DOHH2 (cell line): Measurements from ENCODE around the gene AFMID.
A peak's percentile ranks its signal among the peaks of the same experiment; 100 is the strongest.

Experiments
- EZH2phosphoT487 ChIP-seq: fragments of 200-600 bp; sonication (generic); IDR thresholded peaks from 2 replicates; pipeline ENCODE4 v1.6.1; 2017; ENCODE audit warnings: borderline replicate concordance, mild to moderate bottlenecking, antibody characterized with exemption, low read length, moderate library complexity, mixed read lengths
- TF ChIP-seq, protein P1 (sequence below): fragments of 200-600 bp; sonication (generic); IDR thresholded peaks from one replicate; pipeline ENCODE4 v1.5.1; 2014; ENCODE audit warnings: antibody characterized with exemption, mild to moderate bottlenecking, low read depth, low read length; ENCODE audit not compliant: poor library complexity, severe bottlenecking

DNA sequence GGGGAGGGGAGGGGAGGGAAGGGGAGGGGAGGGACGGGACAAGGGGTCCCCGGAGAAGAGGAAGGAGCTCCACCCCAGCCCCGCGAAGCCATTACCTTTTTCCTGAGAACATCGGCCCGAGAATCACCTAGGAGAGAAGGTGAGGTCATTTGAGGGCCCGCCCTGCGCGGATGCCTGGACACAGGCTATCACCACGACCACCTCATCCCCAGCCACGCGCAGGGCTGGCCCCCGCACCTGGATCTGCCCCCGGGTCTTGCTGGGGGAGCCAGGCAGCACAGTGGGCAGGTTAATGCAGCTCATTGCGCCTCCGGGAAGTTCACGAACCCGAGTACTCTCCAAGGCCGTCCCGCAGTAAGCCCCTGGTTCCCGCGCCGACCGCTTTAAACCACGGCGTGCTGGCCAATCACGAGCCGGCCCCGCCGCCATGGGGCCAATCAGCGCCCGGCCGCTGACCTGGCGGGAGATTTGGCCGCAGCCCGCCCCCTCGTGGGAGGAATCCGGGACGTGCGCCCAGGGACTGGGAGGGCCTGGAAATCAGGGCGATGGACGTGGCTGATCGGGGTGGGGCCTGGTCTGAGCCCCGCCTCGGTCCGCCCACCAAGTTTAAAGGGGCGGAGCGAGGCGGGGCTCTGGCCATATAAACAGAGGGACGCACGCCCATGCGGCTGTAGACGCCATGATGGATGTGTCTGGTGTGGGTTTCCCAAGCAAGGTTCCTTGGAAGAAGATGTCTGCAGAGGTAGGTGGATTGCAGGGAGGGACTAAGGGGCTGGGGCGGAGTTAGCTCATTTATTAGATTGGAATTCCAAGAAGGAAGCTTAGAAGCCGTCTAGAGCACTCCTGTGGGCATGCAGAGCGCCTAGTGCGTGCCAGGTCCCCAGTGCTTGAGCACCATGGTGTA is at the start of gene AFMID, which contains the start of gene TK1:
- TF ChIP-seq, protein P1, sequence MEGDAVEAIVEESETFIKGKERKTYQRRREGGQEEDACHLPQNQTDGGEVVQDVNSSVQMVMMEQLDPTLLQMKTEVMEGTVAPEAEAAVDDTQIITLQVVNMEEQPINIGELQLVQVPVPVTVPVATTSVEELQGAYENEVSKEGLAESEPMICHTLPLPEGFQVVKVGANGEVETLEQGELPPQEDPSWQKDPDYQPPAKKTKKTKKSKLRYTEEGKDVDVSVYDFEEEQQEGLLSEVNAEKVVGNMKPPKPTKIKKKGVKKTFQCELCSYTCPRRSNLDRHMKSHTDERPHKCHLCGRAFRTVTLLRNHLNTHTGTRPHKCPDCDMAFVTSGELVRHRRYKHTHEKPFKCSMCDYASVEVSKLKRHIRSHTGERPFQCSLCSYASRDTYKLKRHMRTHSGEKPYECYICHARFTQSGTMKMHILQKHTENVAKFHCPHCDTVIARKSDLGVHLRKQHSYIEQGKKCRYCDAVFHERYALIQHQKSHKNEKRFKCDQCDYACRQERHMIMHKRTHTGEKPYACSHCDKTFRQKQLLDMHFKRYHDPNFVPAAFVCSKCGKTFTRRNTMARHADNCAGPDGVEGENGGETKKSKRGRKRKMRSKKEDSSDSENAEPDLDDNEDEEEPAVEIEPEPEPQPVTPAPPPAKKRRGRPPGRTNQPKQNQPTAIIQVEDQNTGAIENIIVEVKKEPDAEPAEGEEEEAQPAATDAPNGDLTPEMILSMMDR = peak; percentile 51
- no peak for TF ChIP-seq EZH2phosphoT487
